Pericardium fibroblast (primary cell): ENCODE measurements around the gene CCR2. TPM values are rescaled to one million over a fixed set of nuclear protein-coding genes. Genes with fewer than 3 reads are reported as not detected.

Experiments
- total RNA-seq: library from RNA; depleted of rRNA; stranded (reverse); fragments of >200 nt; gene quantifications from 2 replicates; pipeline ENCODE4 v1.2.3, GENCODE V29; 2015

The CCR2 gene
- not detected in 2 replicates for total RNA-seq

GRCh38 chr3:46353647-46354410, at the start of gene CCR2:
CCR2 (plus strand) TSS chr3:46354111; CDS start chr3:46357528, 3,417 bp downstream.

GRCh38 chr3:46370839-46371518, 17.1 kb downstream of the CCR2 start, which contains the start of gene CCR5:
CCR5 (plus strand) TSS chr3:46370946; CDS start chr3:46372903, 1,957 bp downstream.

DNA sequence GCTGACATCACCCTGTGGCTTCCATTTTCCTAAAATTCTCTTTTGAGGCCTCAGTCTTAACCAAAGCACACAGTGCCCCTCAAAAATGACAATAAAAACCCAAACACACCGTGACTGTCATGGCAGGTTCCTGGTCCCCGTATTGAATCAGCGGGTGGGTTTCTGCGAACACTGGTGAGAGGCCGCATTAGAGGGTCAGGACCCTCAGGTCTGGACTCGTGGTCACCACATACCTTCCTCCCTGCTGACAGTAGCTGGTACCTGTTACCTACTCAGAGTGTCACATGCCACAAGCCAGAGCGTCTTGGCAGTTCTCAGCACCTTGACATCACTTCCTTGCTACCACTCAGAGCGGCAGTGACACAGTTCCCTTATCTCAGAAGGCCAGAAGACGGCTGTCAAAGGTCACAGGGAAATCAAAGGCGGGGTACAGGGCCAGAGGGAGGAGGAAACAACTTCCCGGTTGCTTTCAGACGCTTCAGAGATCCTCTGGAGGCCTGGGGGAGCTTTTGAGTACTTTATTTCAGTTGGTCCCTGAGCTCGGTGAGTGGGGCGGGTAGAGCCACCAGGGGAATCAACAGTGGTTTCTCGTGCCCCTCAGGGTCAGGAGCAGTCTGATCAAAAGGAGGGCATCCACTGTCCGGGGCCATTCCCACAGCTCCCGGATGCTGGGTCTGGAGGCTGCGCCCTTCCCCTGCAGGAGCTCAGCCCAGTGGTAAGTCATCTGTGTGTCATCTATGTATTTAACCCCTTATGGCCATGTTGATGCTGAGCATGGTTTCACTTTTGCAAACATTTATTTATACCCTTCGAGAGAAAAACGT, 53.1 kb downstream of the CCR2 start, which contains the start of the genes CCR5AS and CCRL2:
CCR5AS (minus strand) TSS at position 279 of the 824 bp plus-strand sequence.
CCRL2 (plus strand) TSS at position 472 of the 824 bp plus-strand sequence. CDS start 821 bp downstream, outside the sequence.

Other genes with a start within 250 kb of the CCR2 start
- not detected in 2 replicates for gene CCR1, start 145.8 kb upstream of the CCR2 start, total RNA-seq
- gene CCR3, start 111.7 kb upstream of the CCR2 start, total RNA-seq: not detected in 2 replicates
- not detected in 2 replicates for gene CCR5, start 16.8 kb downstream of the CCR2 start, total RNA-seq
- gene CCRL2, start 53.1 kb downstream of the CCR2 start, total RNA-seq: not detected in 2 replicates
- gene LTF, start 110.8 kb downstream of the CCR2 start, total RNA-seq: not detected in 2 replicates
- not detected in 2 replicates for gene RTP3, start 143.9 kb downstream of the CCR2 start, total RNA-seq
- 0.09 and 0.12 TPM in 2 replicates for gene LRRC2, start 212.2 kb downstream of the CCR2 start, total RNA-seq